HG03039 (cell line): ENCODE measurements around the gene LINGO1.

Experiments
- ATAC-seq: cut with Tn5 transposase; IDR thresholded peaks from one replicate; pipeline ENCODE4 v1.9.1; 2021; ENCODE audit warnings: mild to moderate bottlenecking, moderate library complexity; ENCODE audit not compliant: unreplicated experiment

Gene LINGO1, protein sequence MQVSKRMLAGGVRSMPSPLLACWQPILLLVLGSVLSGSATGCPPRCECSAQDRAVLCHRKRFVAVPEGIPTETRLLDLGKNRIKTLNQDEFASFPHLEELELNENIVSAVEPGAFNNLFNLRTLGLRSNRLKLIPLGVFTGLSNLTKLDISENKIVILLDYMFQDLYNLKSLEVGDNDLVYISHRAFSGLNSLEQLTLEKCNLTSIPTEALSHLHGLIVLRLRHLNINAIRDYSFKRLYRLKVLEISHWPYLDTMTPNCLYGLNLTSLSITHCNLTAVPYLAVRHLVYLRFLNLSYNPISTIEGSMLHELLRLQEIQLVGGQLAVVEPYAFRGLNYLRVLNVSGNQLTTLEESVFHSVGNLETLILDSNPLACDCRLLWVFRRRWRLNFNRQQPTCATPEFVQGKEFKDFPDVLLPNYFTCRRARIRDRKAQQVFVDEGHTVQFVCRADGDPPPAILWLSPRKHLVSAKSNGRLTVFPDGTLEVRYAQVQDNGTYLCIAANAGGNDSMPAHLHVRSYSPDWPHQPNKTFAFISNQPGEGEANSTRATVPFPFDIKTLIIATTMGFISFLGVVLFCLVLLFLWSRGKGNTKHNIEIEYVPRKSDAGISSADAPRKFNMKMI

DNA sequence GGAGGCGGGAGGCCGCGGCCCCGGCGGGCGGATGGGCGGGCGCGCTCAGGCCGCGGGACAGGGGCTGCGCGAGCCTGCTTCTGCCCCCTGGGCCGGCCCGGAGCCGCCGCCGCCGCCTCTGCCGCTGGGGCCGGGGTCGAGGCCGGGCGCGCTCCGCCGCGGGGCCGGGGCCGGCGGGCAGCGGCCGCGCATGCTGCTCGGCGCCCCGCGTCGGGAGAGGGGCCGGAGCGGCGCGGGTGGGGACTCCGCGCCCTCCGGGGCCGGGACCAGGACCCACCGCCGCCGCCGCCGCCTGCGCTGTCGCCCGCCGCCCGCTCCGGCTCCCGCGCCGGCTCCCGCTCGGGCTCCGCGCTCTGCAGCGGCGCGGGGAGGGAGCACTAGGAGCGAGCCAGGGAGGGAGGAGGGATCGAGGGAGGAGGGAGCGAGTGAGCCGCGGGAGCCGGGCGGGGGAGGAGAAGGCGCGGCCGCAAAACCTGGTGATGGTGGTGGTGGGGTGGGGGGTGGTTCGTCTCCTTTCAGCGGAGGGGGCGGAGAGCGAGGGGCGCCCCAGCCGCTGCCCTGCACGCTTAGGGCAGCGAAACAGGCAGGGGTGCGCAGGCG is at the start of gene LINGO1:
Gene LINGO1, minus strand, starts transcription at position 379 of the 600 bp plus-strand sequence. CDS start 597 bp downstream, outside the sequence.
- no peak for ATAC-seq

DNA sequence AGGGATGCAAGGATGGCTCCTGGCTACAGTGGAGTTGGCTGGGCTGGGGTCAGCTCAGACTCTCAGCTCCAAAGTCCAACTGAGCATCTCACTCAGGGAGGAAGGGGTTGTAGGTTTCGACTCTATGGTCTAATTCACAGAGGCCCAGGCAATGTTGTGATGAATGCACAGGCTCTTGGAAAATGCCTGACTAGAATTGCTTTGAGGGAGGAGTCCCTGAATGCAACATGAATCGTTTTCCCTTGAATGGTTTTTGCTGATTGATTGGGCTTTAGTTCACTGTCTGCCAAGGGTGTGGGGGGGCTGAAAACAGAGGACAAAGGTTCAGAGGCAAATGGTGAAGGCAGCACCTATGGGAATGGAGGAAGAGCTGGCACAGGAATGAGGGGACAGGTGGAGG is 48.6 kb upstream of the LINGO1 start:
- no peak for ATAC-seq

DNA sequence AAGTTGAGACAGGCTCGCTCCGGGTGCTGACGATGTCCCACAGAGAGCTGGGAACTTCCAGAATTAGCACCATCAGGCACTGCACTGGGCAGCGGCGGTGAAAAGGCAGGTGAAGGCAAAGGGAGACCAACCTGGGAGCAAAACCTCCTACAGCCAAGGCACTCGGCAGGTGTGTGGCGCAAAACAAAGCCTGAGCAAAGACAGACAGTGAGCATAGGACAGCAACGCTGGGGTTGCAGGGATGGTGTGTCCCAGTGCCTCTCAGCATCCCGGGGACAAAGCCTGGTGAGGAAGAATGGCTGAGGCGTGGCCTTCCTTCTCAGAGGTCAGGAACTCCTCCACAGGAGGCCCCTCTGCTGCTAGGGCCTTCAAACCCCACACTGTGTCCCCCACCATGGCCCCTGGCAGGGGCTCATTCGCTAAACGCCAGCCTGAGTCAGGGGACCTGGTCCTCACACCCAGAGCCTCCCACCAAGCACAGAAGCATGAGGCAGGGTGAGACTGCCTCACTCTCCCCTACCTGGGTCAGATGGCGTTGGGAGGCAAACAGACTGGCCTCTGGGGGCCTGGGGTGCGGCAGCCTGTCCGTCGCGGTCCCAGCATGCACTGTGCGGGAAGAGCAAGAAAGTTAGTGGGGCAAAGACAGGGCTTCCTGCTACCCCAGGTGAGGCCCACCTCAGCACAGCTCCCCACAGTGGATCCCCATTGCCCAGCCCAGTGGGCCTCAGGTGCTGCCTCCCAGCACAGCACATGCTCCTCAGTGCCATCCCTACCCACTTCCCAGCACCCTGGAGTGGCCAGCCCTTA is 44.1 kb upstream of the LINGO1 start:
- ATAC-seq = no peak

DNA sequence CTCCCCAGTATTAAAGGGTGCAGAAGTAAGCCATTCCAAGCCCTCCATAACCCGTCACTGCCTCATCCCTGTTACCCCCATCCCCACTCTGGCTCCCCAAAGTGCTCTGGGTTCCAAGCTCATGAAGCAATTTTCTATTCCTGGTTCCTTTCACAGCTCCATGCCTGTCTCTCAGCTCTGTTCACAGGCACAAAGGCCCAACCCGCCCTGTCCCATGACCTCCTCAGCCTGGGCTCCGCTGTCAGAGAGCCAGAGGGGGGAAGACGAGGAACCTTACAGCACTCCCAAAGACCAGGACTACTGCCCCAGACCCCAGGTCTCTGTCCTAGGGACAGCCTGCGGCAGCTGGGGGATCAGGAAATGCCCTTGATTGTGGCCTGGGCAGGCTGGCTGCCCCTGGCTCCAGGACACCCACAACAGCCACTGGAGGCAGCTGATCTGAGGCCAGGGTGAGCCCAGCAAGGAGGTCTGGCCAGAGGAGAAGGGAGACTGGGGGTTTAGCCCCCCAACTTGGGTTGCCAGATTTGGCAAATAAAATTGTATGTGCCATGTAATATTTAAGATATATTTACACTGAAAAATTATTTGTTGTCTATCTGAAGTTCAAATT is 43.2 kb upstream of the LINGO1 start:
- no peak for ATAC-seq

DNA sequence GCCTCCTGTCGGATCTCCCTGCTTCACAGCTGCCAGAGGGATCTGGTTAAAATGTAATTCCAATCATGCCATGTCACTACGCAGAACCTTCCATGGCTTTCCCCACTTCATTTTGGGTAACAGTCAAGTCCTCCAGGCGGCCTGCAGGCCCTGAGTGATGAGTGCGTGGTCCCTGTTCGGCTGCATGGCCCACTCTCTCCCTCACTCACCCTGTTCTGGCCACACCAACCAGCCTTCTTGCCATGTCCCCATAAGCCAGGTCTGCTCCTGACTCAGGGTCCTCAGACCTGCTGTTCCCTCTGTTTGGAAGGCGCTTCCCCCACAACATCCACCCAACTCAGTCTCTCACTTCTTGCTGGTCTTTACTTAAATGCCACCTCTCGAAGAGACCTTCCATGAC is 41.6 kb upstream of the LINGO1 start:
- no peak for ATAC-seq

DNA sequence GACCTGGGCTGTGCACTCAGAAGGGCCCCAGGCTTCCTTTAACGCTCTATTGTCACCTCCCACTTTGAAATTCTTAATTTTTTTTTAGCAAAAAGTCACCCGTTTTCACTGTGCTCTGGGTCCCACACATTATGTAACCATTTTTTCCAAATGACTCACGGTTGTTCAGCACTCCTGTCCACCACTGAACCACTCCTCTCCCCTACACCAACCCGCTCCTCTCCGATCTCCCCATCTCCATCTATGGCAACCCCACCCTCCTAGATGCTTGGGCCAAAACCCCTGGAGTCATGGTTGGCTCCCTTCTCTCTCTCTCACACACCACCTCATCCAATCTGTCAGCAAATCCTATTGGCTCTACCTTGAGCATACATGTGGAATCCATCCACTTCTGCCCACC is 41.2 kb upstream of the LINGO1 start:
- no peak for ATAC-seq

DNA sequence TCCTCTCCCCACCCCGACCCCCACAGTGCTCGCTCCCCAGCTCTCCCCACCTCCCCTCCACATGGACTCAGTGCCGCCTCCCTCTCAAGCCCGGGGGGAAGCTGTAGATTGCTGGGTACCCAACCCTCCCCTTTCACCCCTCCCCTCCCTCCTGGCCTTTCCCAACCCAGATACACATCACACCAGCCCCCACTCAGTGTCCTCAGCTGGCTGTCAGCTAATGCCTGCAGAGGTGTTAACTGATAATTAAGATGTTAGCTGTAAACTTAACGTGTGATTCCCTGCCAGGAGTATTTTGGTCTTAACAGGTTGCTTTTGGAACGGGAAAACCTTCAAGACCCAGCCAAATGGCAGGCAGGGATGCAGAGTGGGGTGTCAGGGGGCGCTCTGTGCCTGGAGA is 39.4 kb upstream of the LINGO1 start:
- no peak for ATAC-seq

DNA sequence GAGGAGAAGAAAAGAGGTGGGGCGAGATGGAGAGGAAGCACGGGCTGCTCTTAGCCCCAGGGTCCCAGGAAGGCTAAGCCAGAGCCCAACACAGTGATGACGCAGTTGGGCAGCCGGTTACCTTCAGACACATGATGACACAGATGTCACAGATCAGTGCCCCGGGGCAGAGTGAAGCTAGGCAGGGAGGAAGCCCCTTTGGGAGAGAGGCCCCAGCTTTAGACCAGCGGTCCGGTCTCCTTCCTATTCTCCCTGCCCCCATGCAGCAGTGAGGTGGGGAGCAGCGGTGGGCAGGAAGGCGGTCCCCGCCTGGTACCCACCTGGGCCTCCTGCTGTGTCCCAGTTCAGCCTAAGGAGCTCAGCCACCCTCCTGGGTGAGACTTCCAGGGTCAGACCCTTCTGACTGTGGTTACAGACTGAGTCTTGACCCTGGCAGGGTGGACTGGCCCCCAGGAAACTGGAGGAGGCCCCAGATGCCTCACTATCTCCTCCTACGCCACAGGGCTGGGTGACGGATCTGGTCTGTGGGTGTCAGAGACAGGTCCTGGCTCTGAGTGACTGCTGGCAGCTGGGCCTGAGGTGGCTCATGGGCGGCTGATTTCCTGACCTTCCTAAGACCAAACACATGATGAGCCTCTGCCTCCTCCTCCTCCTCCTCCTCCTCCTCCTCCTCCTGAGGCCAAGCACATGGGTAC is 38.8 kb upstream of the LINGO1 start:
- no peak for ATAC-seq

DNA sequence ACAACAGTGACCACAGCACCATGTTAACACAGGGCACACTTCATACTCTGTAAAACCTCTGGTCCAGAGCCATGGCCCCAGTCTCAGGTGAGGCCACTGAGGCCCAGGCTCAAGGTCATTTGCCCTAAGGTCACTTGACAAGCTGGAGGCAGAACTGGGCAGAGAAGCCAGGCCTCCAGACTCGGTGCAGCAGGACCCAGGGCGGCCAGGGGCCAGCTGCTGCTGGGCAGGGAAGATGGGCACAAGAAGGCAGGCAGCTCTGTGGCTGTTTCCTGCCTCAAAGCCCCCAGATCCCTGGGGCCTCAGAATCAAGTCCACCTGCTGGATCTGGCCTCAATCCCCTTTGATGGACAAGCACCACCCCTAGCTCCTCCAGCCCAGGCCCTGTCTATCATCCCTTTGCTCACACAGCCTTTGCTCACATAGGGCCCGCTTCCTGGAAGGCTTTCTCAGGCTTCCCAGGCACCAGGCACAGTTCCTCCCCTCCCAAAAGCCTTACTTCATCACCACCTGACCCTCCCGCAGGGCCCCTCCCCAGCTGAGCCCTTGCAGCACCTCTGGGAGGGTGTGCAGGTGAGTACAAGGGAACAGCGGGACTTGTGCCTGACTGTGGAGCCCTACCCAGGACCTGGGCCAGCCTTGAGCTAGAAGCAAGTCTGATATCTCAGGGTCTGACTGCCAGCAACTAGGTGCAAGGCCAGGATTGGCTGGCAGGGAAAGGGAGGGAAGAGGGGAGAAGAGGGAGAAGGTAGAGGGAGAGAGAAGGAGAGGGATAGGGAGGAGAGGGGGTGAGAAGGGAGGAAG is 38.0 kb upstream of the LINGO1 start:
- no peak for ATAC-seq

DNA sequence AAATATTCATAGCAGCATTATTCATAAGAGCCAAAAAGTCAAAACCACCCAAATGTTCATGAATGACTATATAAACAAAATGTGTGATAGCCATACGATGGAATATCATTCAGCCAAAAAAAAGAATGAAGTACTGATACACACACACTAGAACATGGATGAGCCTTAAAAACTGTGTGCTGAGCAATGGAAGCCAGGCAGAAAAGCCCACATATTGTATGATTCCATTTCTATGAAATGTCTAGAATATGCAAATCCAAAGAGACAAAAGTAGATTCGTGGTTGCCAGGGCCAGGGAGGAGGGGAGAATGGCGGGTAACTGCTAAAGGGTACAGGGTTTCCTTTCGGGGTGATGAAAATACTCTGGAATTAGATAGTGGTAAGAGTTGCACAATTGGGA is 37.2 kb upstream of the LINGO1 start:
- ATAC-seq = no peak

DNA sequence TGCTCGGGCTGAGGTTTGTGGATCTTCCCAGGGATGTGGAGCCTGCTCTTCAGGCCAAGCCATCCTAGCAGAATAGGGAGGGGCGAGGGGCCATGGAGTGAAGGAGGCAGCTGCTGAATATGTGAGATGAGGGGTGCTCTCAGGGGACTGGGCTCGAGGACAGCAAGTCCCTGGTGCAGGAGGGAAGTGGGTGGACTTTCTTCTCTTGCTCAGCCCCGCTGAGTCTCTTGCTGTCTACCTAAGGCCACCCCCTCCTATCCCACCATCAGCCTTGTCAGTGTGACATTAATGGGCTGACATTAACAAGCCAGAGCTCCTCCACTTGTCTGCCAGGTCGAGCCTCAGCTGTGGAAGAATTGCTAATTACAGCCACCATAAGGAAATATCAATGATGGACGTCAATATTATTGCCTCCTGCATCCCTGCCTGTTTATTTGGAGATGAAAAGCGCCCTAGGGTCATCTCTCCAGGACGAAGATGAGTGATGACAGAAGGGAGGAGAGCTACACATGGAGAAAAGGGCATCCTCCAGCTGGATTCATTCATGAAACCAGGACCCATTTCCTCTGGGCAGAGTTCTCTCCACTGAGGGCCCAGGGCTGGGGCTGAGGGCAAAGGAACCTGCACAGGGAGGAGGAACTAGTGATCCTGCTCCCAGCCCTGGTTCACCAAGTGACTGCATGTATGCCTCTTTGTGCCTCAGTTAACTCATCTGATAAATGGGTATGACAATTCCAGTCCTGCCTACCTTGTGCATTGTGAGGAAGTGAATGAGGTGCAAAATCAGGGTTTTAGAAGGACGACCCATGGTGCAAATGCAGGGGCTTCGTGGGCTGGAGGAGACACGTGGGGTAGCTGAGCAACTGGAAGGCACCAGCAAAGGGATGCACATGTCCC is 34.9 kb upstream of the LINGO1 start:
- ATAC-seq = no peak

DNA sequence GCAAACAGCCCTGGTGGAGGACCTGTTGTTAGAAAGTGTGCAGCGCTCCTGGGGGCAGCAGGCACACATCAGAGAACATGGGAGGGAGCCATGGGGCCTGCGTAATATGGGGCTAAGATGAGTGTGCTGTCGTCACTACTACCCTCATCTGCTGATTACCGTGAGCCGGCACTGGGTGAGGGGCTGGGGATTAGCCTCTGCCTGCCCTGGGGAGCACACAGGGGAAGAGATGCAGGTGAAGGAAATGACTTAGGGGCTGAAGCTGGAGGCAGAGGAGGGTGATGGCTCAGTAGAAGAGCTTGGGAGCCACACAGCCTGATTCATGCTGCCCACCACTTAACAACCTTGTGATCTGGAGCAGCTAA is 33.6 kb upstream of the LINGO1 start:
- ATAC-seq = no peak

DNA sequence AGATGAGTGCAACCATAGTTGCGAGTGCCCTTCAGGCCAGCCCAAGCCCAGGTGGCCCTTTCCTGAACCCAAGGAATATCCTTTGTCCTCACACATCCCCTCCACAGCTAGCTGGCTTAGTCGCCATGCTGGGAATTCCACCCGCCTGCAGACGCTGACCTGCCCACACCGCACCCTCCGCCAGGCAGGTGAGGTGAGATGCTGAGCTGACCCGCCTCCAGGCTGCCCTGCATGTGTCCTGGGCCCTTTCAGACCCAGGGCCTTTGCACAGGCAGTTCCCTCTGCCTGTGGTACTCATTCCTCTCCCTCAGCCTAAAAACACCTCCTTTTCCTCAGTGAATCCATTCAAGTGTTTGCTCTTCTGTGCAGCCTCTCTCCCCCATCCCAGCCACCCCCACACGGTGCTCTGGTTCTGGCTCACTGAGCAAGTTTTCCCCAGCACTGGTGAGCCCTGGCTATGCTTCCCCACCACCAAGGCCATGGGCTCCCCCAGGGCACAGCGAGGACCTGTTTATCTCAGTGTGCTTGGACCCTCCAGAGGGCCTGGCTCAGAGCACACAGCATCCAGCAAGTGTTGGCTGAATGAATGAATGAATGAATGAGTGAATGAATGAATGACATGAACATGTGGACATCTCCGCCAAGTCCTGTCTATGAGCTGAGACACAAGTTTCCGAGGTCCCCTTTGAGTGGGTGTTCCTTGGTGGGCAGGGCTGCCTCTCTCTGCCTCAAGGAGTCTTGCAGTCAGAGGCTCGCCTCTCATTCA is 33.0 kb upstream of the LINGO1 start:
- ATAC-seq = no peak

DNA sequence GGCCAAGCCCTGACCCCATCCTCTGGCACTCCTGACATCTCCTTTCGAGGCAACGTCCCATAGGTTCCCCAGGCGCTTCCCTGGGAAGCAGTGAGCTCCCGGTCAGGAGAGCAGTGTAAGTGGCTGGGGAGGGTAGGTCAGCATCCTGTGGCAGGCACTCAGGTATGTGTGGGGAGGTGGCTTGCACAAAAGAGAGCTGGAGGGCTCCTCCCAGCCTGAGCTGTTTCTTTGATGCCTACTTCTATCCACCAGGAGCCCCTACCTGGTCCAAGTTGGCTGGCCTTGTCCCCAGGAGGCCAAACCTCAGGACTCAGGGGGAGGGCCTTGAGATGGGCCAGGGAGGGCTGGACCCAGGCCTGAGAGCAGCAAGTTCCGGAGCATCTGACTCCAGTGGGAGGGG is 31.7 kb upstream of the LINGO1 start:
- no peak for ATAC-seq

DNA sequence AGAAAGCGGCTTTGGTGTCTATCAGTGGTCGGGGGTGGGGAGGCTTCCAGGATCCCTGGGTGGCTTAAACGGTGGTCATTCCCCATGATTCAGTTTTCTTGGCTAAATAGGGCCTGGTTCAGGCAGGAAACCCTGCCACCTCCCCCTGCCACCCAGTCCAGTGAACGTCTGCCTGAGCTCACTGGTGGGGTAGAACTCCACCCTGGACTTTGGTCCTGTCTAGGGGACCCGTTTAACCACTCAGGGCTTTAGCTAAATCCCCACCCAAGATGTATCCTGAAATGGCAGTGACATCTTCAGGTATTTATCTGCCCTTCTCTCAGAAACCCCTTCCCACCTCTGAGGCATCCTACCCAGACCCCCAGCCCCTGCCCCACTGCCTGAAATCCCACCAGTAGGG is 30.5 kb upstream of the LINGO1 start:
- no peak for ATAC-seq

DNA sequence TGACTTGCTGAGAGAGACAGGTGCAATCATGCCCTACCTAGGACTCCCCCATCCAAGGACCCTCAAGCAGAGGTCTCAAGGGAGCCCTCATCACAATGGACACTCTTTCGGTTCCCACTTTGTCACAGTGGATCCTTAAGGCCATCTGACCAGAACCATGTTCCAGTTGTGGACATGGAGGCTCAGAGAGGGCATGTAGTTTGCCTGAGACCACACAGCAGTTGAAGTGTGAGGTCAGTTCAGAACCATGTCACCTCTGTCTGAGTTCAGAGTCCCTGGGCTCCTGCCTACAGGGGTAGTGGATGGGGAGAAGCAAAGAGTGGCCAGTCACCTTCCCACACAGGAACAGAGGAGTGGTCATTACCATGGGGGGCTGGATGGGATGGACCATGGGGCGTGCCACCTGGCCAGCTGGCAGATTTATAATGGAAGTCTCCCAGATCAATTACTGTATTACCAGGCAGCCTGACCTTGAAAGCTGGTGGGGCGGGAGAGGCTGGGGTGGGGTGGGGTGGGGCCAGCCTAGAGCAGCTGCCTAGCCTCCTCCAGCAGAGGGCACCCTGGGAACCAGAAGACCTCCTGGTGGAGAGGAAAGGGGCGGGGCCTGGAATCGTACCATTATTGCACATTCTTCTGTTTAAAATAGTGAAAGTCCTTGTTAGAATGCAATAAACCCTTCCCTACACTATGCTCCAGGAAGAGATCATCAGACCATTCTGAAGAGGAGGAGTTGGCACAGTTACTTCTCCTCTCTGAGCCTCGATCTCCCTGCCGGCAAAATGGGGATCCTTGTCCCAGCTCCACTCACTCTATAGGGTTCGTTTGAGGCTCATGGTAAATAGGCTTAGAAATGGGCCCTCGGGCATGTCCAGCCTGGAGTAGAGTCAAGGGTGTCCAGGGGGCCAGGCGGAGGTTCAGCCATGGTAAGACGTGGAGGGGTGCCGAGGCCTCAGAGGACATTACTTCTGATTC is 26.9 kb upstream of the LINGO1 start:
- no peak for ATAC-seq

DNA sequence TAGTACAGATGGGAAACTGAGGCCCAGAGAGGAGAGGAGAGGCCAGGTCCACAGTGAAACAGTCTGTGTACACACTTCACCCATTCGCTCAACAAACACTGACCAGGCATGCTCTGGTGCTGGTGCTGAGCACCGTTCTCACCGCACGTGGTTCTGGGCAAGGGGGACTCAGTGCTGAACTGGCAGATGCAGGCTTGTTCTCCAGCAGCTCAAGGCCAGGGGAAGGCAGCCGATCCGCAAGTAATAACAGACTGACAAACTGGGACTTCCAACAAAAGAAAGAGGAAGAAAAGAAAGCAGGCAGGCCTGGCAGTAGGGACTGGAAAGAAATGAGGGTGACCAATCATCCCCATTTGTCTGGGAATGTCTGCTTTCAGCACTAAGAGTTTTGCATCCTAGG is 25.6 kb upstream of the LINGO1 start:
- no peak for ATAC-seq
